CD8-positive, alpha-beta memory T cell (primary cell): ENCODE results near the gene ARPC3. TPM values are rescaled to one million over a fixed set of nuclear protein-coding genes. Genes with fewer than 3 reads are reported as not detected.
"Not testable (repeated sequence)": the region's sequence is repeated elsewhere in the genome, so short reads cannot be mapped to it uniquely, and the experiment has no call there.

Experiments
- CTCF ChIA-PET: fragments of 350-600 bp; sonication (Branson Sonifier 250); formaldehyde crosslinking; loops from one replicate; lab custom pipeline; 2021; ENCODE audit warnings: antibody characterized with exemption; lab: Charles Lee
- POLR2A ChIA-PET: fragments of 350-600 bp; sonication (Branson Sonifier 250); formaldehyde crosslinking; loops from one replicate; lab custom pipeline; 2021; ENCODE audit warnings: antibody characterized with exemption; lab: Charles Lee
- DNase-seq, 5 donors: peaks; one replicate each; pipeline versions ENCODE4 v3.0.0 to v3.0.0-alpha.2; 2020 to 2022; ENCODE audit warnings: mixed read lengths in 1 of 5
- H3K27ac ChIP-seq: one replicate; pipeline ENCODE4 v1.7.0; 2013; ENCODE audit warnings: low read depth, mild to moderate bottlenecking, low read length, moderate library complexity
- H3K27me3 ChIP-seq: 2 replicates; pipeline ENCODE4 v1.7.0; 2013; ENCODE audit warnings: low read length, mild to moderate bottlenecking; ENCODE audit not compliant: insufficient read depth, poor library complexity, severe bottlenecking
- H3K36me3 ChIP-seq: 2 replicates; pipeline ENCODE4 v1.7.0; 2013; ENCODE audit warnings: mild to moderate bottlenecking, low read length, moderate library complexity; ENCODE audit not compliant: insufficient read depth
- H3K4me1 ChIP-seq: 2 replicates; pipeline ENCODE4 v1.7.0; 2013; ENCODE audit warnings: mild to moderate bottlenecking, low read length, moderate library complexity; ENCODE audit not compliant: insufficient read depth
- H3K4me3 ChIP-seq: 2 replicates; pipeline ENCODE4 v1.7.0; 2013; ENCODE audit warnings: mild to moderate bottlenecking, low read length
- H3K9me3 ChIP-seq: 2 replicates; pipeline ENCODE4 v1.7.0; 2013; ENCODE audit warnings: mild to moderate bottlenecking, low read length
- H3K27ac Mint-ChIP-seq, 8 donors: one replicate each; pipeline ENCODE4 v1.8.0; 2020 to 2021; ENCODE audit warnings: mixed read lengths in 8 of 8, mild to moderate bottlenecking in 6 of 8, inconsistent platforms in 3 of 8, moderate library complexity in 3 of 8
- H3K27me3 Mint-ChIP-seq, 2 donors: one replicate each; pipeline ENCODE4 v1.8.0; 2020 to 2021; ENCODE audit warnings: mixed read lengths in 2 of 2, mild to moderate bottlenecking in 1 of 2, moderate library complexity in 1 of 2
- H3K36me3 Mint-ChIP-seq, 3 donors: one replicate each; pipeline ENCODE4 v1.8.0; 2020 to 2021; ENCODE audit warnings: mixed read lengths in 3 of 3, inconsistent platforms in 1 of 3, mild to moderate bottlenecking in 1 of 3
- H3K4me1 Mint-ChIP-seq, 3 donors: one replicate each; pipeline ENCODE4 v1.8.0; 2020 to 2021; ENCODE audit warnings: mixed read lengths in 3 of 3, inconsistent platforms in 1 of 3, mild to moderate bottlenecking in 1 of 3
- H3K4me3 Mint-ChIP-seq, 7 donors: one replicate each; pipeline ENCODE4 v1.8.0; 2020 to 2021; ENCODE audit warnings: mixed read lengths in 7 of 7, mild to moderate bottlenecking in 6 of 7, moderate library complexity in 4 of 7, inconsistent platforms in 2 of 7
- H3K9me3 Mint-ChIP-seq, 5 donors: one replicate each; pipeline ENCODE4 v1.8.0; 2020 to 2022; ENCODE audit warnings: mixed read lengths in 5 of 5, mild to moderate bottlenecking in 3 of 5, moderate library complexity in 2 of 5, inconsistent platforms in 1 of 5
- polyA plus RNA-seq: library from polyadenylated mRNA; unstranded; fragments of 300-500 nt; fragmentation: Illumina TruSeq; gene quantifications from one replicate; pipeline ENCODE4 v1.2.3, GENCODE V29; 2021
- total RNA-seq, 2 experiments: library from RNA; stranded (reverse); gene quantifications; one replicate each; pipeline ENCODE4 v1.2.3, GENCODE V29; 2021

Gene ARPC3
- total and polyA plus RNA-seq, 3 experiments from 2014 or later, result 266 to 800 (median 293) TPM

GRCh38 chr12:110465765-110466164 lies 15.6 kb upstream of the ARPC3 start:
- H3K9me3 Mint-ChIP-seq, H3K4me3 ChIP-seq, H3K27me3 ChIP-seq, H3K9me3 ChIP-seq, DNase-seq, H3K27ac ChIP-seq, H3K27me3 Mint-ChIP-seq, H3K36me3 ChIP-seq: not testable (repeated sequence)
- ChIA-PET CTCF (interaction anchor here (0.7 to 6.5 kb wide), 4 partner anchors 13 to 137 kb away, joined by 3 to 100 read pairs (median 4); partner anchors contain the start of gene ARPC3), POLR2A (interaction anchor here (1.0 kb wide), 1 partner anchor 15 kb away, joined by 4 read pairs; no protein-coding TSS in a partner anchor)
- peak overlapping the region in 1 of 8 donors; percentile 83 for H3K27ac Mint-ChIP-seq
- H3K4me3 Mint-ChIP-seq, result peak overlapping the region in 3 of 7 donors; percentile 1 to 89 (median 41)
- peaks cover 22 to 61% (median 42%) of the 10 kb centered on the region in 3 donors for H3K4me1 Mint-ChIP-seq
- peaks cover 25% of the 10 kb centered on the region for H3K4me1 ChIP-seq
- H3K36me3 Mint-ChIP-seq, result peaks cover 4 to 45% (median 13%) of the 10 kb centered on the region in 3 donors

- Mint-ChIP-seq H3K4me1 (peaks cover 23 to 61% (median 39%) of the 10 kb centered on the region in 3 donors), H3K36me3 (peaks cover 4 to 51% (median 13%) of the 10 kb centered on the region in 3 donors), H3K27ac (peak overlapping the region in 3 of 8 donors; percentile 36 to 83 (median 63)), H3K4me3 (peak overlapping the region in 2 of 7 donors; percentile 6 to 89), H3K9me3 (no peaks in the 10 kb centered on the region), H3K27me3 (peaks cover 0 to 2% of the 10 kb centered on the region in 2 donors)
- CTCF ChIA-PET, result interaction anchor here (0.6 to 6.5 kb wide), 3 partner anchors 12 to 137 kb away, joined by 4 to 100 read pairs (median 5); partner anchors contain the start of gene ARPC3
- Histone ChIP-seq H3K9me3 (no peaks in the 10 kb centered on the region), H3K36me3 (no peaks in the 10 kb centered on the region), H3K27ac (no peak overlapping the region), H3K4me1 (peaks cover 25% of the 10 kb centered on the region), H3K4me3 (no peak overlapping the region), H3K27me3 (no peaks in the 10 kb centered on the region)
- no peak for DNase-seq
- POLR2A ChIA-PET, result interaction anchor here (1.0 kb wide), 1 partner anchor 14 kb away, joined by 4 read pairs; no protein-coding TSS in a partner anchor
These were observed 14.9 kb upstream of the ARPC3 start for GRCh38 chr12:110465024-110465423.

- POLR2A ChIA-PET, result not testable (repeated sequence)
These were observed 11.1 kb upstream of the ARPC3 start for GRCh38 chr12:110461189-110461588.

GRCh38 chr12:110458756-110459155 lies 8.6 kb upstream of the ARPC3 start:
- DNase-seq, result no peak
- Mint-ChIP-seq H3K9me3 (no peaks in the 10 kb centered on the region), H3K4me3 (no peak overlapping the region), H3K27me3 (no peaks in the 10 kb centered on the region), H3K4me1 (peaks cover 5 to 16% (median 6%) of the 10 kb centered on the region in 3 donors), H3K27ac (peak overlapping the region in 1 of 8 donors; percentile 65), H3K36me3 (peaks cover 1 to 64% (median 15%) of the 10 kb centered on the region in 3 donors)
- ChIA-PET POLR2A (interaction anchor here (0.6 kb wide), 1 partner anchor 147 kb away, joined by 3 read pairs; no protein-coding TSS in a partner anchor), CTCF (interaction anchor here (0.9 to 1.8 kb wide), 4 partner anchors 9 to 141 kb away, joined by 3 to 9 read pairs (median 6); partner anchors contain the start of genes ARPC3, FAM216A and GPN3)
- H3K4me1 ChIP-seq, result no peaks in the 10 kb centered on the region
- H3K9me3 ChIP-seq, result no peaks in the 10 kb centered on the region
- H3K27ac ChIP-seq, result no peak overlapping the region
- H3K36me3 ChIP-seq, result peaks cover 11% of the 10 kb centered on the region
- H3K27me3 ChIP-seq, result no peaks in the 10 kb centered on the region
- H3K4me3 ChIP-seq, result no peak overlapping the region

More at GRCh38 chr12:110461189-110461588, 11.1 kb upstream of the ARPC3 start:
- Mint-ChIP-seq H3K4me1 (peaks cover 8 to 29% (median 16%) of the 10 kb centered on the region in 3 donors), H3K27ac (peak overlapping the region in 2 of 8 donors; percentile 29 to 56), H3K36me3 (peaks cover 4 to 63% (median 21%) of the 10 kb centered on the region in 3 donors)
- H3K27me3 ChIP-seq, H3K4me3 Mint-ChIP-seq, CTCF ChIA-PET, H3K4me3 ChIP-seq, H3K27me3 Mint-ChIP-seq, H3K9me3 Mint-ChIP-seq, DNase-seq, H3K36me3 ChIP-seq, H3K4me1 ChIP-seq, H3K27ac ChIP-seq, H3K9me3 ChIP-seq: not testable (repeated sequence)

GRCh38 chr12:110453569-110454296 lies 3.6 kb upstream of the ARPC3 start:
- H3K36me3 Mint-ChIP-seq, result peaks cover 3 to 51% (median 14%) of the 10 kb centered on the region in 3 donors
- CTCF ChIA-PET, result interaction anchor here (0.7 to 9.4 kb wide), 3 partner anchors 10 to 148 kb away, joined by 4 to 100 read pairs (median 4); partner anchors contain the start of genes FAM216A and GPN3
- POLR2A ChIA-PET, result no interaction called here

GRCh38 chr12:110451263-110451662 lies 1.1 kb upstream of the ARPC3 start:
- peaks cover 14% of the 10 kb centered on the region for H3K4me1 ChIP-seq
- no peak overlapping the region for H3K27ac ChIP-seq
- no peak for DNase-seq
- H3K9me3 ChIP-seq, result no peaks in the 10 kb centered on the region
- H3K4me1 Mint-ChIP-seq, result peaks cover 27 to 44% (median 39%) of the 10 kb centered on the region in 3 donors
- H3K27ac Mint-ChIP-seq, result peak overlapping the region in 7 of 8 donors; percentile 7 to 100 (median 86)
- no peaks in the 10 kb centered on the region for H3K9me3 Mint-ChIP-seq
- H3K27me3 Mint-ChIP-seq, result peaks cover 0 to 4% of the 10 kb centered on the region in 2 donors
- H3K36me3 Mint-ChIP-seq, result peaks cover 3 to 50% (median 11%) of the 10 kb centered on the region in 3 donors
- no peak overlapping the region for H3K4me3 ChIP-seq
- peaks cover 22% of the 10 kb centered on the region for H3K36me3 ChIP-seq
- ChIA-PET POLR2A (interaction anchor here (0.9 kb wide), 1 partner anchor 14 kb away, joined by 4 read pairs; no protein-coding TSS in a partner anchor), CTCF (interaction anchor here (1.3 to 9.4 kb wide), 7 partner anchors 17 to 437 kb away, joined by 3 to 119 read pairs (median 20); partner anchors contain the start of genes FAM216A, GPN3, RAD9B and VPS29)
- peak overlapping the region in 5 of 7 donors; percentile 47 to 100 (median 94) for H3K4me3 Mint-ChIP-seq
- no peaks in the 10 kb centered on the region for H3K27me3 ChIP-seq

More at GRCh38 chr12:110453569-110454296, 3.6 kb upstream of the ARPC3 start:
- peaks cover 16 to 24% (median 21%) of the 10 kb centered on the region in 3 donors for H3K4me1 Mint-ChIP-seq
- H3K27ac Mint-ChIP-seq, result no peak overlapping the region
- H3K9me3 ChIP-seq, result no peaks in the 10 kb centered on the region
- H3K9me3 Mint-ChIP-seq, result no peaks in the 10 kb centered on the region
- H3K36me3 ChIP-seq, result peaks cover 16% of the 10 kb centered on the region
- H3K27me3 Mint-ChIP-seq, result peaks cover 0 to 4% of the 10 kb centered on the region in 2 donors
- H3K27ac ChIP-seq, result no peak overlapping the region
- H3K27me3 ChIP-seq, result no peaks in the 10 kb centered on the region
- peak overlapping the region in 1 of 7 donors; percentile 15 for H3K4me3 Mint-ChIP-seq
- no peak for DNase-seq
- H3K4me1 ChIP-seq, result peaks cover 6% of the 10 kb centered on the region
- H3K4me3 ChIP-seq, result no peak overlapping the region

GRCh38 chr12:110444455-110444854 lies 5.7 kb downstream of the ARPC3 start:
- Mint-ChIP-seq H3K9me3 (no peaks in the 10 kb centered on the region), H3K4me1 (peaks cover 29 to 39% (median 37%) of the 10 kb centered on the region in 3 donors), H3K36me3 (peaks cover 0 to 57% (median 12%) of the 10 kb centered on the region in 3 donors), H3K27ac (peak overlapping the region in 1 of 8 donors; percentile 23), H3K4me3 (peak overlapping the region in 1 of 7 donors; percentile 71), H3K27me3 (no peaks in the 10 kb centered on the region)
- H3K27ac ChIP-seq, result no peak overlapping the region
- DNase-seq, result no peak
- no peaks in the 10 kb centered on the region for H3K27me3 ChIP-seq
- ChIA-PET POLR2A (interaction anchor here (0.7 kb wide), 1 partner anchor 114 kb away, joined by 3 read pairs; no protein-coding TSS in a partner anchor), CTCF (interaction anchor here (1.0 to 4.3 kb wide), 2 partner anchors 11 to 13 kb away, joined by 3 to 21 read pairs; no protein-coding TSS in a partner anchor)
- no peak overlapping the region for H3K4me3 ChIP-seq
- H3K36me3 ChIP-seq, result peaks cover 32% of the 10 kb centered on the region
- H3K4me1 ChIP-seq, result peaks cover 14% of the 10 kb centered on the region
- H3K9me3 ChIP-seq, result no peaks in the 10 kb centered on the region
